HL-60 (cell line): ENCODE data around the gene CCS.

Source experiments
- DNase-seq, 2 experiments: peaks; one replicate each; pipeline ENCODE4 v3.0.0-alpha.2; 2010 to 2020; ENCODE audit warnings: low read depth in 1 of 2, low spot score in 1 of 2
- H3K27ac ChIP-seq: fragments of 250-450 bp; sonication (Bioruptor Pico); replicated peaks from 2 replicates; pipeline ENCODE4 v1.5.1; 2020; ENCODE audit warnings: mild to moderate bottlenecking, moderate library complexity
- H3K27me3 ChIP-seq: fragments of 250-450 bp; sonication (Bioruptor Pico); 2 replicates; pipeline ENCODE4 v1.5.1; 2021; ENCODE audit warnings: mild to moderate bottlenecking, moderate library complexity; ENCODE audit not compliant: insufficient read depth, poor library complexity, severe bottlenecking
- H3K4me3 ChIP-seq: replicated peaks from 2 replicates; pipeline ENCODE4 v1.5.1; 2011; ENCODE audit warnings: mild to moderate bottlenecking, control low read depth, low read length; ENCODE audit not compliant: insufficient read depth
- CTCF ChIP-seq: IDR thresholded peaks from one replicate; pipeline ENCODE4 v1.5.1; 2011; ENCODE audit warnings: low read length, control low read depth, inconsistent platforms; ENCODE audit not compliant: insufficient read depth
- GABPA ChIP-seq: IDR thresholded peaks from 2 replicates; pipeline ENCODE4 v1.6.1; 2012; ENCODE audit warnings: low read depth
- POLR2AphosphoS5 ChIP-seq: IDR thresholded peaks from 2 replicates; pipeline ENCODE4 v1.6.1; 2012; ENCODE audit warnings: low read depth
- REST ChIP-seq: IDR thresholded peaks from 2 replicates; pipeline ENCODE4 v1.6.1; 2012; ENCODE audit warnings: low read depth; ENCODE audit not compliant: insufficient replicate concordance
- SPI1 ChIP-seq: IDR thresholded peaks from 2 replicates; pipeline ENCODE4 v1.6.1; 2012; ENCODE audit warnings: low read depth, mild to moderate bottlenecking, borderline replicate concordance

Gene CCS

GRCh38 chr11:66559142-66559865 is 33.7 kb upstream of the CCS start:
- no peak for DNase-seq
- H3K27me3 ChIP-seq: no peaks in the 10 kb centered on the region
- H3K27ac ChIP-seq: no peak overlapping the region
- no peak overlapping the region for H3K4me3 ChIP-seq
- TF ChIP-seq SPI1: no peak
- TF ChIP-seq REST: no peak
- TF ChIP-seq POLR2AphosphoS5: no peak
- no peak for TF ChIP-seq GABPA
- no peak for TF ChIP-seq CTCF

- no peak overlapping the region for H3K27ac ChIP-seq
- H3K4me3 ChIP-seq: no peak overlapping the region
- TF ChIP-seq REST (no peak), GABPA (no peak), CTCF (no peak), SPI1 (no peak), POLR2AphosphoS5 (no peak)
- no peaks in the 10 kb centered on the region for H3K27me3 ChIP-seq
- no peak for DNase-seq
These were observed 32.9 kb upstream of the CCS start for GRCh38 chr11:66559866-66560676.

GRCh38 chr11:66561178-66561974 is 31.6 kb upstream of the CCS start:
- Histone ChIP-seq H3K27ac (no peak overlapping the region), H3K4me3 (no peak overlapping the region), H3K27me3 (no peaks in the 10 kb centered on the region)
- TF ChIP-seq CTCF (no peak), SPI1 (no peak), REST (no peak), POLR2AphosphoS5 (no peak), GABPA (no peak)
- no peak for DNase-seq
